ENCODE results near the gene NTSR1.

GRCh38 chr20:62723768-62724450, 15.3 kb downstream of the NTSR1 start:
- TF ChIP-seq CTCF (IDR thresholded peaks at IDR 0.05) (no peak), EZH2 (IDR thresholded peaks at IDR 0.05) (no peak), EZH2phosphoT487 (IDR thresholded peaks at IDR 0.05) (no peak)

Measured in neural progenitor cell (in vitro differentiated cells).